ENCODE results near the gene HECW1. TPM values are rescaled to one million over a fixed set of nuclear protein-coding genes. Genes with fewer than 3 reads are reported as not detected.

Gene HECW1
- total and polyA plus RNA-seq, 2 of the 13 experiments (the other 11 are each of a cell fraction or from before 2014, with no cell fraction given) = not detected

DNA sequence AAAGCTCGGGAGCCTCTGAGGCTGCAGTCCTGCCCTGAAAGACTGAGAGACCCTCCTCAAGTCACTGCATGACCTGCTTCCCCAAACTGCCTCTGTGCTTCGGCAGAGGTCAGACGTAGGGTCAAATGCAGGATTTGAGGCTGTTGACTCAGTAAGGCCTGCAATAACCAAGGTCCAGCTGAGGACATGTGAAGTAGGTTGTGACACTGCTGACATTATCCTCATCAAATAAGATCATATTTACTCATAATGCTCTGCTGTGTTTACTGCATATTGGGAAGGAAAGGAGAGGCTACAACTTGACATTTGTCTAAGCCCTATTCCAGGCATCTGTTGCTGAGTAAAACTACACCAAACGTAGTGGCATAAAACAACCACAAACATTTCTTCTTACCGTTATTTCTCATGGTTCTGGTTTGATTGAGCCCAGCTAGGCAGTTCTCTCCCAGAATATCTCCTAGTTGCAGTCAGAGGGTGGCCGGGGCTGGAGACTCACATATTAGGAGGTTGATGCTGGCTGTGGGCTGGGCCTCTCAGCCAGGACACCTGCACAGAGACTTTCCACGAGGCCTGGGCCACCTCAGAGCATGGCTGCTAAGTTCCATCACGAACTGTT is 348.4 kb downstream of the HECW1 start (continued):
- TF ChIP-seq, protein P1, sequence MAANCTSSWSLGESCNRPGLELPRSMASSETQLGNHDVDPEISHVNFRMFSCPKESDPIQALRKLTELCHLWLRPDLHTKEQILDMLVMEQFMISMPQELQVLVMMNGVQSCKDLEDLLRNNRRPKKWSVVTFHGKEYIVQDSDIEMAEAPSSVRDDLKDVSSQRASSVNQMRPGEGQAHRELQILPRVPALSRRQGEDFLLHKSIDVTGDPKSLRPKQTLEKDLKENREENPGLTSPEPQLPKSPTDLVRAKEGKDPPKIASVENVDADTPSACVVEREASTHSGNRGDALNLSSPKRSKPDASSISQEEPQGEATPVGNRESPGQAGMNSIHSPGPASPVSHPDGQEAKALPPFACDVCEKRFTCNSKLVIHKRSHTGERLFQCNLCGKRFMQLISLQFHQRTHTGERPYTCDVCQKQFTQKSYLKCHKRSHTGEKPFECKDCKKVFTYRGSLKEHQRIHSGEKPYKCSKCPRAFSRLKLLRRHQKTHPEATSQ (CRISPR knock-in tag; IDR thresholded peaks at IDR 0.05; ENCODE audit: borderline replicate concordance) = no peak
- TF ChIP-seq ZNF33A (CRISPR knock-in tag; IDR thresholded peaks at IDR 0.05; ENCODE audit: borderline replicate concordance) = no peak
- TF ChIP-seq ZNF501 (CRISPR knock-in tag; IDR thresholded peaks at IDR 0.05) = 0 out of 2 replicates have a peak, but pooled peaks have one; percentile 45
- TF ChIP-seq CREM (IDR thresholded peaks at IDR 0.05) = peak; percentile 47; the same call in 1 of the 2 replicates
- no peak for TF ChIP-seq CREM (CRISPR knock-in tag; IDR thresholded peaks at IDR 0.05)
- TF ChIP-seq ARID2 (CRISPR knock-in tag; IDR thresholded peaks at IDR 0.05; ENCODE audit: borderline replicate concordance) = no peak
- no peak for TF ChIP-seq ZNF343 (CRISPR knock-in tag; IDR thresholded peaks at IDR 0.05)
- peak; percentile 11 for TF ChIP-seq SKI (IDR thresholded peaks at IDR 0.05; ENCODE audit: partially characterized antibody)
- TF ChIP-seq, protein P2, sequence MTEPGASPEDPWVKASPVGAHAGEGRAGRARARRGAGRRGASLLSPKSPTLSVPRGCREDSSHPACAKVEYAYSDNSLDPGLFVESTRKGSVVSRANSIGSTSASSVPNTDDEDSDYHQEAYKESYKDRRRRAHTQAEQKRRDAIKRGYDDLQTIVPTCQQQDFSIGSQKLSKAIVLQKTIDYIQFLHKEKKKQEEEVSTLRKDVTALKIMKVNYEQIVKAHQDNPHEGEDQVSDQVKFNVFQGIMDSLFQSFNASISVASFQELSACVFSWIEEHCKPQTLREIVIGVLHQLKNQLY (CRISPR knock-in tag; IDR thresholded peaks at IDR 0.05) = peak; percentile 44; the same call in 1 of the 2 replicates
- peak in 1 of 2 experiments; percentile 74; a peak in 2 of 4 replicates for TF ChIP-seq EP300 (IDR thresholded peaks at IDR 0.05; ENCODE audit: low read depth in 2 of 2, low read length in 2 of 2)
- no peak for TF ChIP-seq EP300 (CRISPR knock-in tag; IDR thresholded peaks at IDR 0.05; ENCODE audit: borderline replicate concordance)
- TF ChIP-seq, protein P3, sequence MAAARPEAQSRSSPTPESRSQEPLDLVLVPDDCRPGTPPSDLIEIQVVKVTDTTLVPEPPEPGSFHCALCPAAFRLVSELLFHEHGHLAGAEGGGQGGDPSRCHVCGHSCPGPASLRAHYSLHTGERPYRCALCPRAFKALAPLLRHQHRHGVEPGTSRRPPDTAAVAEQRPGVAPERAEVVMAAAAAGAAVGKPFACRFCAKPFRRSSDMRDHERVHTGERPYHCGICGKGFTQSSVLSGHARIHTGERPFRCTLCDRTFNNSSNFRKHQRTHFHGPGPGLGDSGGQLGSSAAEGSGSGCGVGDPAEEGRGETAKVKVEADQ (CRISPR knock-in tag; IDR thresholded peaks at IDR 0.05; ENCODE audit: borderline replicate concordance) = no peak
- no peak for TF ChIP-seq NCOA1 (CRISPR knock-in tag; IDR thresholded peaks at IDR 0.05)
- no peak for TF ChIP-seq ZNF839 (CRISPR knock-in tag; IDR thresholded peaks at IDR 0.05; ENCODE audit: borderline replicate concordance)
- TF ChIP-seq THAP11 (CRISPR knock-in tag; IDR thresholded peaks at IDR 0.05) = no peak
- TF ChIP-seq ZIK1 (CRISPR knock-in tag; IDR thresholded peaks at IDR 0.05; ENCODE audit: borderline replicate concordance, low read depth) = no peak
- no peak for TF ChIP-seq RORA (CRISPR knock-in tag; IDR thresholded peaks at IDR 0.05)
- TF ChIP-seq, protein P4, sequence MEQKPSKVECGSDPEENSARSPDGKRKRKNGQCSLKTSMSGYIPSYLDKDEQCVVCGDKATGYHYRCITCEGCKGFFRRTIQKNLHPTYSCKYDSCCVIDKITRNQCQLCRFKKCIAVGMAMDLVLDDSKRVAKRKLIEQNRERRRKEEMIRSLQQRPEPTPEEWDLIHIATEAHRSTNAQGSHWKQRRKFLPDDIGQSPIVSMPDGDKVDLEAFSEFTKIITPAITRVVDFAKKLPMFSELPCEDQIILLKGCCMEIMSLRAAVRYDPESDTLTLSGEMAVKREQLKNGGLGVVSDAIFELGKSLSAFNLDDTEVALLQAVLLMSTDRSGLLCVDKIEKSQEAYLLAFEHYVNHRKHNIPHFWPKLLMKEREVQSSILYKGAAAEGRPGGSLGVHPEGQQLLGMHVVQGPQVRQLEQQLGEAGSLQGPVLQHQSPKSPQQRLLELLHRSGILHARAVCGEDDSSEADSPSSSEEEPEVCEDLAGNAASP (CRISPR knock-in tag; IDR thresholded peaks at IDR 0.05; ENCODE audit: borderline replicate concordance) = peak; percentile 46; the same call in 1 of the 2 replicates
- TF ChIP-seq, protein P5, sequence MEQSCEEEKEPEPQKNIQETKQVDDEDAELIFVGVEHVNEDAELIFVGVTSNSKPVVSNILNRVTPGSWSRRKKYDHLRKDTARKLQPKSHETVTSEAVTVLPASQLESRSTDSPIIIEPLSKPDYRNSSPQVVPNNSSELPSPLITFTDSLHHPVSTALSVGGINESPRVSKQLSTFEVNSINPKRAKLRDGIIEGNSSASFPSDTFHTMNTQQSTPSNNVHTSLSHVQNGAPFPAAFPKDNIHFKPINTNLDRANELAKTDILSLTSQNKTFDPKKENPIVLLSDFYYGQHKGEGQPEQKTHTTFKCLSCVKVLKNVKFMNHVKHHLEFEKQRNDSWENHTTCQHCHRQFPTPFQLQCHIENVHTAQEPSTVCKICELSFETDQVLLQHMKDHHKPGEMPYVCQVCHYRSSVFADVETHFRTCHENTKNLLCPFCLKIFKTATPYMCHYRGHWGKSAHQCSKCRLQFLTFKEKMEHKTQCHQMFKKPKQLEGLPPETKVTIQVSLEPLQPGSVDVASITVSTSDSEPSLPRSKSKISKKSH (CRISPR knock-in tag; IDR thresholded peaks at IDR 0.05; ENCODE audit: borderline replicate concordance) = no peak
- TF ChIP-seq MEIS1 (CRISPR knock-in tag; IDR thresholded peaks at IDR 0.05; ENCODE audit: borderline replicate concordance) = no peak
- peak; percentile 47; the same call in 1 of the 2 replicates for TF ChIP-seq CEBPB (IDR thresholded peaks at IDR 0.05; ENCODE audit: borderline replicate concordance, low read depth, low read length)
- TF ChIP-seq NR2F2 (IDR thresholded peaks at IDR 0.05; ENCODE audit: borderline replicate concordance, low read depth) = peak; percentile 92
- TF ChIP-seq SMAD9 (CRISPR knock-in tag; IDR thresholded peaks at IDR 0.05) = no peak
- TF ChIP-seq CREB1 (IDR thresholded peaks at IDR 0.05) = no peak
- no peak for TF ChIP-seq CREB1 (CRISPR knock-in tag; IDR thresholded peaks at IDR 0.05)
- TF ChIP-seq HMG20B (CRISPR knock-in tag; conservative IDR thresholded peaks at IDR 0.05) = no peak

All from HepG2 (cell line).